K562 (cell line): ENCODE measurements around the gene CDH16. TPM values are rescaled to one million over a fixed set of nuclear protein-coding genes. Genes with fewer than 3 reads are reported as not detected.

ENCODE experiments used
- ATF7 ChIP-seq: fragments of 450-650 bp; IDR thresholded peaks from 2 replicates; pipeline ENCODE4 v1.7.1; 2014; ENCODE audit warnings: mild to moderate bottlenecking, moderate library complexity
- BACH1 ChIP-seq: fragments of 200-800 bp; sonication (Bioruptor generic); IDR thresholded peaks from 2 replicates; pipeline ENCODE4 v1.6.1; 2016; ENCODE audit warnings: missing genetic modification characterization, missing compliant biosample characterization
- CREB3 ChIP-seq: fragments of 450-650 bp; conservative IDR thresholded peaks from 2 replicates; pipeline ENCODE4 v1.6.1; 2016; ENCODE audit warnings: missing genetic modification characterization, low read depth, mild to moderate bottlenecking, missing compliant biosample characterization, moderate library complexity
- GABPB2 ChIP-seq: fragments of 250-450 bp; sonication (Bioruptor Pico); conservative IDR thresholded peaks from 2 replicates; pipeline ENCODE4 v1.5.1; 2021; ENCODE audit warnings: mild to moderate bottlenecking
- GTF2A2 ChIP-seq: IDR thresholded peaks from 2 replicates; pipeline ENCODE4 v1.6.1; 2016; ENCODE audit warnings: mild to moderate bottlenecking, missing genetic modification characterization, missing compliant biosample characterization
- HDAC6 ChIP-seq: IDR thresholded peaks from 2 replicates; pipeline ENCODE4 v1.6.1; 2012; ENCODE audit warnings: low read depth, mild to moderate bottlenecking, control low read depth, inconsistent platforms, low read length, moderate library complexity
- PYGO2 ChIP-seq: fragments of 450-650 bp; IDR thresholded peaks from 2 replicates; pipeline ENCODE4 v1.6.1; 2016; ENCODE audit warnings: mild to moderate bottlenecking, missing genetic modification characterization, moderate library complexity, missing compliant biosample characterization
- SLC30A9 ChIP-seq: fragments of 250-450 bp; sonication (Bioruptor Pico); IDR thresholded peaks from 2 replicates; pipeline ENCODE4 v1.8.0; 2022; ENCODE audit warnings: mild to moderate bottlenecking, moderate library complexity
- SNIP1 ChIP-seq: fragments of 450-650 bp; IDR thresholded peaks from 2 replicates; pipeline ENCODE4 v1.7.1; 2017; ENCODE audit warnings: low read depth, mild to moderate bottlenecking
- TBL1XR1 ChIP-seq, 2 experiments: IDR thresholded peaks; 2 replicates each; pipeline ENCODE4 v1.6.1; 2012; ENCODE audit warnings: improper control_type of control experiment in 2 of 2, low read length in 2 of 2, mild to moderate bottlenecking in 1 of 2
- TCF15 ChIP-seq: fragments of 250-450 bp; sonication (Bioruptor Pico); IDR thresholded peaks from 2 replicates; pipeline ENCODE4 v1.8.0; 2022; ENCODE audit warnings: moderate library complexity, mild to moderate bottlenecking, inconsistent platforms
- ZNF197 ChIP-seq: fragments of 200-800 bp; sonication (Bioruptor generic); IDR thresholded peaks from 2 replicates; pipeline ENCODE4 v1.6.1; 2016; ENCODE audit warnings: low read depth, missing genetic modification characterization, missing compliant biosample characterization
- ZNF324 ChIP-seq: fragments of 250-450 bp; sonication (Bioruptor Pico); IDR thresholded peaks from 2 replicates; pipeline ENCODE4 v1.4.0; 2020; ENCODE audit warnings: mild to moderate bottlenecking
- ZSCAN32 ChIP-seq: fragments of 450-650 bp; formaldehyde crosslinking; IDR thresholded peaks from 2 replicates; pipeline ENCODE4 v1.4.0; 2020; ENCODE audit warnings: mild to moderate bottlenecking, moderate library complexity
- polyA plus RNA-seq, 8 experiments: library from polyadenylated mRNA; depleted of rRNA in 4 of 8; stranded (reverse) in 5 of 8; unstranded in 3 of 8; fragments of >200 nt; fragmentation: Nextera tagmentation in 2 of 8; fragmentation: Illumina TruSeq in 1 of 8; extraction: Ambion mirVana in 2 of 8; extraction: Trizol in 1 of 8; gene quantifications; 2 replicates each; pipeline versions ENCODE4 v1.2.1 to v1.2.3, GENCODE V29; 2011 to 2014; ENCODE audit warnings: inconsistent platforms in 1 of 8, missing spikeins in 1 of 8
- total RNA-seq, 7 experiments: library from RNA; depleted of rRNA in 6 of 7; stranded (reverse); fragments of >200 nt in 6 of 7; fragmentation: Illumina TruSeq in 2 of 7; extraction: Trizol in 2 of 7; gene quantifications; 2 replicates each; pipeline versions ENCODE4 v1.2.1 to v1.2.3, GENCODE V29; 2011 to 2021; ENCODE audit warnings: low replicate concordance in 1 of 7
- TF ChIP-seq, protein P1 (sequence below): fragments of 200-800 bp; sonication (Bioruptor generic); IDR thresholded peaks from 2 replicates; pipeline ENCODE4 v1.6.1; 2017; ENCODE audit warnings: missing genetic modification characterization, missing compliant biosample characterization
- TF ChIP-seq, protein P2 (sequence below): fragments of 250-450 bp; sonication (Bioruptor Pico); IDR thresholded peaks from 2 replicates; pipeline ENCODE4 v1.5.0; 2020; ENCODE audit warnings: mild to moderate bottlenecking, borderline replicate concordance
- TF ChIP-seq, protein P3 (sequence below): sonication (generic); formaldehyde crosslinking; IDR thresholded peaks from 2 replicates; pipeline ENCODE4 v1.8.0; 2023; ENCODE audit warnings: mild to moderate bottlenecking, missing genetic modification reagents
- TF ChIP-seq, protein P4 (sequence below): sonication (generic); formaldehyde crosslinking; IDR thresholded peaks from 2 replicates; pipeline ENCODE4 v1.8.1; 2022; ENCODE audit warnings: missing genetic modification reagents
- TF ChIP-seq, protein P5 (sequence below): fragments of 250-450 bp; sonication (Bioruptor Pico); IDR thresholded peaks from 2 replicates; pipeline ENCODE4 v1.4.0; 2020

Gene CDH16
- total and polyA plus RNA-seq, 9 of the 15 experiments (the other 6 are each of a cell fraction or from before 2014, with no cell fraction given), result not detected

DNA sequence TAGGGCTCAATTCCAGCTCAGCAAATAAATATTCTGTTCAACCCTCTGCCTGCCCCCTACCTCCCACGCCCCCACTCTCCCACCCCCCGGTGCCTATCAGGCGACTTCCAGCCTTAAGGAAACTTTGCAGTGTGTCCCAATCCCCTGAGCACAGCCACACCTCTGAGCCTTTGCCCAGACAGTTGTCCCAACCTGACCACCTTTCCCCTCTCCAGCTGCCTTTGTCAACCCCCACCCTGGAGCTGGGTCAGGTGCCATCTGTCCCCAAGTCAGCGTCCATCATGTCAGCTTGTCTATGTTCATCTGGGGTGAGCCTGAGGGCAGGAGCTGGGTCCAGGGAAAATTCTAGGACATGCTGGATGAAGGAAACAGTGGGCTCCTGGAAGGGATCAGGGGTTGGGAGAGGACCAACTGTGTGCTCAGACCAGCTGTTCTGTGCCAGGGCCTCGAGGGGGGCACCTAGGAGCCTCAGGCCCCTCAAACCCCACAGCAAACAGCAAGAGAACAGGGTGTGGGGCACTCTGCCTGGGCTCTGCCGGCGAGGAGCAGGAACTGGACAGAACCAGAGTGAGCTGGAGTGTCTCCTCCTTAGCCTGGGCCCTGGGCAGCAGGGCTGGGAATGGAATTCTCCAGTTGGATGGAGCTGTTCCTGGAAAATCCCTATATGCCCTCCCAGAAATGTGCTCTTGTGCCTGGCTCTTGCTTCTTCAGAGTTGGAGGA lies 17.8 kb downstream of the CDH16 start (continued):
- TF ChIP-seq TCF15 (CRISPR knock-in tag), result 0 out of 2 replicates have a peak, but pooled peaks have one; percentile 9
- TF ChIP-seq, protein P1, sequence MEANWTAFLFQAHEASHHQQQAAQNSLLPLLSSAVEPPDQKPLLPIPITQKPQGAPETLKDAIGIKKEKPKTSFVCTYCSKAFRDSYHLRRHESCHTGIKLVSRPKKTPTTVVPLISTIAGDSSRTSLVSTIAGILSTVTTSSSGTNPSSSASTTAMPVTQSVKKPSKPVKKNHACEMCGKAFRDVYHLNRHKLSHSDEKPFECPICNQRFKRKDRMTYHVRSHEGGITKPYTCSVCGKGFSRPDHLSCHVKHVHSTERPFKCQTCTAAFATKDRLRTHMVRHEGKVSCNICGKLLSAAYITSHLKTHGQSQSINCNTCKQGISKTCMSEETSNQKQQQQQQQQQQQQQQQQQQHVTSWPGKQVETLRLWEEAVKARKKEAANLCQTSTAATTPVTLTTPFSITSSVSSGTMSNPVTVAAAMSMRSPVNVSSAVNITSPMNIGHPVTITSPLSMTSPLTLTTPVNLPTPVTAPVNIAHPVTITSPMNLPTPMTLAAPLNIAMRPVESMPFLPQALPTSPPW (CRISPR knock-in tag), result peak; percentile 42; the same call in 1 of the 2 replicates
- TF ChIP-seq SNIP1, result no peak
- no peak for TF ChIP-seq TBL1XR1 (IDR thresholded peaks at IDR 0.05; ENCODE audit: low read length in 2 of 2)
- TF ChIP-seq HDAC6, result no peak
- TF ChIP-seq, protein P2, sequence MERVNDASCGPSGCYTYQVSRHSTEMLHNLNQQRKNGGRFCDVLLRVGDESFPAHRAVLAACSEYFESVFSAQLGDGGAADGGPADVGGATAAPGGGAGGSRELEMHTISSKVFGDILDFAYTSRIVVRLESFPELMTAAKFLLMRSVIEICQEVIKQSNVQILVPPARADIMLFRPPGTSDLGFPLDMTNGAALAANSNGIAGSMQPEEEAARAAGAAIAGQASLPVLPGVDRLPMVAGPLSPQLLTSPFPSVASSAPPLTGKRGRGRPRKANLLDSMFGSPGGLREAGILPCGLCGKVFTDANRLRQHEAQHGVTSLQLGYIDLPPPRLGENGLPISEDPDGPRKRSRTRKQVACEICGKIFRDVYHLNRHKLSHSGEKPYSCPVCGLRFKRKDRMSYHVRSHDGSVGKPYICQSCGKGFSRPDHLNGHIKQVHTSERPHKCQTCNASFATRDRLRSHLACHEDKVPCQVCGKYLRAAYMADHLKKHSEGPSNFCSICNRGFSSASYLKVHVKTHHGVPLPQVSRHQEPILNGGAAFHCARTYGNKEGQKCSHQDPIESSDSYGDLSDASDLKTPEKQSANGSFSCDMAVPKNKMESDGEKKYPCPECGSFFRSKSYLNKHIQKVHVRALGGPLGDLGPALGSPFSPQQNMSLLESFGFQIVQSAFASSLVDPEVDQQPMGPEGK (CRISPR knock-in tag), result no peak
- no peak for TF ChIP-seq SLC30A9 (CRISPR knock-in tag)
- no peak for TF ChIP-seq BACH1 (tag)
- no peak for TF ChIP-seq ZSCAN32 (CRISPR knock-in tag)
- no peak for TF ChIP-seq GABPB2 (CRISPR knock-in tag)
- no peak for TF ChIP-seq GTF2A2 (tag)
- TF ChIP-seq, protein P3, sequence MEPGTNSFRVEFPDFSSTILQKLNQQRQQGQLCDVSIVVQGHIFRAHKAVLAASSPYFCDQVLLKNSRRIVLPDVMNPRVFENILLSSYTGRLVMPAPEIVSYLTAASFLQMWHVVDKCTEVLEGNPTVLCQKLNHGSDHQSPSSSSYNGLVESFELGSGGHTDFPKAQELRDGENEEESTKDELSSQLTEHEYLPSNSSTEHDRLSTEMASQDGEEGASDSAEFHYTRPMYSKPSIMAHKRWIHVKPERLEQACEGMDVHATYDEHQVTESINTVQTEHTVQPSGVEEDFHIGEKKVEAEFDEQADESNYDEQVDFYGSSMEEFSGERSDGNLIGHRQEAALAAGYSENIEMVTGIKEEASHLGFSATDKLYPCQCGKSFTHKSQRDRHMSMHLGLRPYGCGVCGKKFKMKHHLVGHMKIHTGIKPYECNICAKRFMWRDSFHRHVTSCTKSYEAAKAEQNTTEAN (CRISPR knock-in tag), result no peak
- no peak for TF ChIP-seq ATF7
- no peak for TF ChIP-seq ZNF197
- TF ChIP-seq, protein P4, sequence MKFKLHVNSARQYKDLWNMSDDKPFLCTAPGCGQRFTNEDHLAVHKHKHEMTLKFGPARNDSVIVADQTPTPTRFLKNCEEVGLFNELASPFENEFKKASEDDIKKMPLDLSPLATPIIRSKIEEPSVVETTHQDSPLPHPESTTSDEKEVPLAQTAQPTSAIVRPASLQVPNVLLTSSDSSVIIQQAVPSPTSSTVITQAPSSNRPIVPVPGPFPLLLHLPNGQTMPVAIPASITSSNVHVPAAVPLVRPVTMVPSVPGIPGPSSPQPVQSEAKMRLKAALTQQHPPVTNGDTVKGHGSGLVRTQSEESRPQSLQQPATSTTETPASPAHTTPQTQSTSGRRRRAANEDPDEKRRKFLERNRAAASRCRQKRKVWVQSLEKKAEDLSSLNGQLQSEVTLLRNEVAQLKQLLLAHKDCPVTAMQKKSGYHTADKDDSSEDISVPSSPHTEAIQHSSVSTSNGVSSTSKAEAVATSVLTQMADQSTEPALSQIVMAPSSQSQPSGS, result no peak
- TF ChIP-seq CREB3 (tag), result 0 out of 2 replicates have a peak, but pooled peaks have one; percentile 26
- TF ChIP-seq ZNF324 (CRISPR knock-in tag), result no peak
- no peak for TF ChIP-seq PYGO2 (tag)
- TF ChIP-seq, protein P5, sequence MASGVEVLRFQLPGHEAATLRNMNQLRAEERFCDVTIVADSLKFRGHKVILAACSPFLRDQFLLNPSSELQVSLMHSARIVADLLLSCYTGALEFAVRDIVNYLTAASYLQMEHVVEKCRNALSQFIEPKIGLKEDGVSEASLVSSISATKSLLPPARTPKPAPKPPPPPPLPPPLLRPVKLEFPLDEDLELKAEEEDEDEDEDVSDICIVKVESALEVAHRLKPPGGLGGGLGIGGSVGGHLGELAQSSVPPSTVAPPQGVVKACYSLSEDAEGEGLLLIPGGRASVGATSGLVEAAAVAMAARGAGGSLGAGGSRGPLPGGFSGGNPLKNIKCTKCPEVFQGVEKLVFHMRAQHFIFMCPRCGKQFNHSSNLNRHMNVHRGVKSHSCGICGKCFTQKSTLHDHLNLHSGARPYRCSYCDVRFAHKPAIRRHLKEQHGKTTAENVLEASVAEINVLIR (CRISPR knock-in tag), result no peak
